Measurements from ENCODE around the gene RNF181.
"Not testable (repeated sequence)": the region's sequence is repeated elsewhere in the genome, so short reads cannot be mapped to it uniquely, and the experiment has no call there.

The RNF181 gene

DNA sequence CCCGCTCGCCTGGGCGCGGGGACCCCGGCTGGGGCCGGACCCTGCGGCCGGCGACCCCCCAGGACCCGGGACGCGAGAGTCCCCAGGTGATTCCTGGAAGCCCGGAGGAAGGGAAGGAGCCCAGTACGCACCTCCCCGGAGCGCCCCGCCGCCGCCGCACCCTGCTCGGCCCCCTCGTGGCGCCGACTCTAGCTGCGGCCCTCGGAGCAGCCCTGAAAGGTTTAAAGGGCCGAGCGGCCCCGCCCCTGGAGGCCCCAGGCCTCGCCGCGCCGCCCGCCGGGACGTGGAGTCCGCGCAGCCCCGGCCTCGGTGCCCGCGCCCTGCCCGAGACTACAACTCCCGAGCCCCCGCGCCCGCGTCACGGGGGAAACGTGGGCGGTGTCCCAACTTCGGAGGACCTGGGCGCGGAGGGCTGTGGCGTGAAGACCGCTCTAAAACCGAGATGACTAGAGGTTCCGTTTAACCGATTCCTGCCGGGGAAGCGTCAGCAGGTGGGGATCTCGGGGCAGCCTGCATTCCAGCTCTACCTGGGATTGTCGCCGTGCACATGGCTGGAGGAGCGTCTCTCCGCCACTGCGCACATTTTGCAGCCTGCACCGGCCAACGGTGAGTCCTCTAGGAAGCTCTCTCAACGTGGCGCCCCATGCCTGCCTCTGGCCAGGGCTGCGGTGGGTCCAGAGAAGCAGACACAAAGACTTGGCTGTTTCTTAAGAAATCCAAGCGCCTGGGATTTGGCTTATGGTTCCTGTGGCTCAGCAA, 7.1 kb downstream of the RNF181 start, which contains the start of gene TMEM150A:
TMEM150A (minus strand) TSS at position 223 of the 759 bp plus-strand sequence. CDS start 750 bp downstream, outside the sequence.
- TF ChIP-seq POLR2AphosphoS5 (IDR thresholded peaks at IDR 0.05; ENCODE audit: borderline replicate concordance, low read depth, low read length) (peak; percentile 45; the same call in 1 of the 2 replicates), EZH2 (IDR thresholded peaks at IDR 0.05) (no peak), FOXP2 (optimal IDR thresholded peaks at IDR 0.05; ENCODE audit: control extremely low read depth, extremely low read length, insufficient read depth) (no peak)
- Histone ChIP-seq H3K9ac (ENCODE audit: insufficient read length) (peak within 1 kb of the TSS; percentile 75), H3K36me3 (ENCODE audit: insufficient read depth, low read length) (peaks cover 3% of the 10 kb centered on the region; the same call in 1 of the 2 replicates), H3K4me3 (peak within 1 kb of the TSS; percentile 85), H3K27ac (no peak within 1 kb of the TSS), H3K9me3 (ENCODE audit: low read depth, low read length) (no peaks in the 10 kb centered on the region)
- DNase-seq (ENCODE audit: low read depth, low spot score) = no peak

- not testable (repeated sequence) for H3K9ac ChIP-seq (ENCODE audit: insufficient read length); H3K4me3 ChIP-seq
Observed at GRCh38 chr2:85604133-85604444, 8.5 kb downstream of the RNF181 start.

DNA sequence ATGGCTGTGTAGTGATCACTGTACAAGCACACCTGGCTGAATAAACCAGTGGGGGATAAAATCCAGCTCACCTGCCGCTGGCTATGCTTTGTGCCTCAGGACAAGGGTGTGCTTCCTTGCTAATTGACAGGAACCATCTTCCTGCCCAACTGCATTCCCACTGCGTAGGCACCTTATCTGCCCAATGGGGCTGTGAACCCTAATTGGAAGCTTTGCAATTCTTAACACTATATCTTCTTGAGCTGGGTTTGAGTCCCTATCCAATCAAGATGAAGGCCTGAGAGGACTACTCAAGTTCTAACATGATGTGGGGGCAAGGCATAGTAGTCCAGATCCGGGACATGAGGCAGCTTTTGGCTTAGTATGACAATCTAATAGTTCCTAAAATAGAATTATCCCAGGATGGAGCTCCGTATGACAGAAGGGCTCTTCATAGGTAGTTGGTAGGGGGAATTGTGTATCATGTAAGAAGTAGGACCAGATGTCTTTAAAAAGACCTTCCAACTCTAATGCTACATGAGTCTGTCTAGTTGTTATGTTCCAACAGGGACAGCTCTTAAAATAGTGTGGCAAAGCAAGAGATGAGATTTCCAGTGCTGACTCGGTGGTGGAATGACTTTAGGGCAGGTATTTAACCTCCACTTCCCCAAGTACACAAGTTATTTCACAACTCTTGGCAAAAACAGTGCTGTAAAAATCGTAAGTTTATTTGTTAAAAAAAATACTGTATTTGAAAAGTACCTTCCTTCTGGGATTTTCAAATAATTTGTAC, 9.2 kb downstream of the RNF181 start:
- TF ChIP-seq POLR2AphosphoS5 (IDR thresholded peaks at IDR 0.05; ENCODE audit: borderline replicate concordance, low read depth, low read length) (peak; percentile 10; the same call in 1 of the 2 replicates), FOXP2 (optimal IDR thresholded peaks at IDR 0.05; ENCODE audit: control extremely low read depth, extremely low read length, insufficient read depth) (no peak)
- Histone ChIP-seq H3K4me3 (no peak overlapping the region), H3K9ac (ENCODE audit: insufficient read length) (no peak overlapping the region), H3K36me3 (ENCODE audit: insufficient read depth, low read length) (peaks cover 20% of the 10 kb centered on the region), H3K9me3 (ENCODE audit: low read depth, low read length) (no peaks in the 10 kb centered on the region), H3K27ac (peak overlapping the region; percentile 83)
- DNase-seq (ENCODE audit: low read depth, low spot score) = no peak

More at GRCh38 chr2:85604133-85604444, 8.5 kb downstream of the RNF181 start:
- peaks cover 16% of the 10 kb centered on the region for H3K36me3 ChIP-seq (ENCODE audit: insufficient read depth, low read length)
- H3K9me3 ChIP-seq (ENCODE audit: low read depth, low read length); DNase-seq (ENCODE audit: low read depth, low spot score); H3K27ac ChIP-seq: not testable (repeated sequence)

DNA sequence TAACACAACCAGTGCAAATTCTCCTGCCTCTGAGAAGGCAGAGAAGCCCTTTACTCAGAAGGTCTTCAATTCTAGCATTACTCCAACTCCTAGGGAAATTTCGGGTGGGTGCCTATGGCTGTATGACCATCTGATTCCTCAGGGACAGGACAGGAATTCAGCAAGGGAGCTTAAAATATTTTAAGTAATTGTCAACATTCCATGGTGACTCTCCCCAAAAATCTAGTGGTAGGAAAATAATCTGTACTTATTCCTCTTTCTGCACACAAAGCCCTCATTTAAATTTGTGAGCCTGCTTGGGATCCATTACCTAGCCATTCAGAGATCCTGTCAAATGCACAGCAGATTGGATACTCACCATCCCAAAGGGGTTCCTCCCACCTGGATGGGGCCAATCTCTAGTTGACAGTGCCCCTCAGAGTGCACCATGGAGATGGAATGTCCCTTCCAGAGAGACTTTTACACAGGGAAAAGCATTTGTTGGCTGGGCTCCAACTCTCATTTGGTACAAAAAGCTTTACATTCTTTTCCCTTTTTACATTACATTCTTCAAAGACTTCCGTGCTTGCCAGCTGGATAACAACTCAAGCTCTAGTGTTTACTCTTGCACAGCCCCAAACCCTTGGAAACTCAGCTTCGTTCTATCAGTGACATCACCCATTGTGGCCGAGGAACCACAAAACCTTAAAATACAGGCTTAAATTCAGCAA, 10.0 kb downstream of the RNF181 start:
- no peak for TF ChIP-seq EZH2 (IDR thresholded peaks at IDR 0.05)
- no peak; the same call in 1 of the 2 replicates for TF ChIP-seq POLR2AphosphoS5 (IDR thresholded peaks at IDR 0.05; ENCODE audit: borderline replicate concordance, low read depth, low read length)
- TF ChIP-seq FOXP2 (optimal IDR thresholded peaks at IDR 0.05; ENCODE audit: control extremely low read depth, extremely low read length, insufficient read depth) = no peak
- Histone ChIP-seq H3K27ac (peak overlapping the region; percentile 83), H3K36me3 (ENCODE audit: insufficient read depth, low read length) (peaks cover 20% of the 10 kb centered on the region), H3K9me3 (ENCODE audit: low read depth, low read length) (no peaks in the 10 kb centered on the region), H3K4me3 (peak overlapping the region; percentile 40), H3K9ac (ENCODE audit: insufficient read length) (no peak overlapping the region)
- peak; percentile 39 for DNase-seq (ENCODE audit: low read depth, low spot score)

DNA sequence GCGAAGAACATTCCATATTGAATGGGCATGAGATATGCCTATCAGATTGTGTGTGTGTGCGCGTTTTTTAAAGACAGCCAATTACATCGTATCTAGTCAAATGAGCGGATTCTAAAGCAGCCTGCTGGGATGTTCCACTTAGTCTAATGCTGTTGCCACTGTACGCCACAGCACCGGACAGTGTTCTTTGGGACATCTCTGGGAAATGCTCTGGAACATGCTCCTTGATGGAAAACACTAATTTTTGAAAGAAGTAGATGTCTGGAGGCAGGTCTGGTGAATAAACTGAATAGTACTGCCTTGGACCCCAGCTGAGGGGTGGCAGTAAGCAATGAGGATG, 10.5 kb downstream of the RNF181 start:
- Histone ChIP-seq H3K9ac (ENCODE audit: insufficient read length) (no peak overlapping the region), H3K27ac (peak overlapping the region; percentile 83), H3K9me3 (ENCODE audit: low read depth, low read length) (no peaks in the 10 kb centered on the region), H3K36me3 (ENCODE audit: insufficient read depth, low read length) (peaks cover 20% of the 10 kb centered on the region), H3K4me3 (peak overlapping the region; percentile 40)
- DNase-seq (ENCODE audit: low read depth, low spot score) = no peak
- no peak for TF ChIP-seq EZH2 (IDR thresholded peaks at IDR 0.05)
- no peak; the same call in 1 of the 2 replicates for TF ChIP-seq POLR2AphosphoS5 (IDR thresholded peaks at IDR 0.05; ENCODE audit: borderline replicate concordance, low read depth, low read length)
- TF ChIP-seq FOXP2 (optimal IDR thresholded peaks at IDR 0.05; ENCODE audit: control extremely low read depth, extremely low read length, insufficient read depth) = no peak

- Histone ChIP-seq H3K27ac (peak overlapping the region; percentile 83), H3K4me3 (no peak overlapping the region), H3K36me3 (ENCODE audit: insufficient read depth, low read length) (peaks cover 20% of the 10 kb centered on the region), H3K9me3 (ENCODE audit: low read depth, low read length) (no peaks in the 10 kb centered on the region), H3K9ac (ENCODE audit: insufficient read length) (no peak overlapping the region)
- no peak for DNase-seq (ENCODE audit: low read depth, low spot score)
- TF ChIP-seq EZH2 (IDR thresholded peaks at IDR 0.05) = no peak
Observed at GRCh38 chr2:85607268-85608215, 12.0 kb downstream of the RNF181 start.

- Histone ChIP-seq H3K9ac (ENCODE audit: insufficient read length) (peak overlapping the region; percentile 86), H3K36me3 (ENCODE audit: insufficient read depth, low read length) (peaks cover 20% of the 10 kb centered on the region), H3K9me3 (ENCODE audit: low read depth, low read length) (no peaks in the 10 kb centered on the region), H3K27ac (no peak overlapping the region), H3K4me3 (peak overlapping the region; percentile 93)
- TF ChIP-seq FOXP2 (optimal IDR thresholded peaks at IDR 0.05; ENCODE audit: control extremely low read depth, extremely low read length, insufficient read depth) (no peak), EZH2 (IDR thresholded peaks at IDR 0.05) (no peak), POLR2AphosphoS5 (IDR thresholded peaks at IDR 0.05; ENCODE audit: borderline replicate concordance, low read depth, low read length) (no peak)
- no peak for DNase-seq (ENCODE audit: low read depth, low spot score)
Observed at GRCh38 chr2:85611217-85611704, 15.7 kb downstream of the RNF181 start.

Data from SK-N-MC (cell line).